OCI-LY7 (cell line): ENCODE measurements around the gene GADL1. TPM values are rescaled to one million over a fixed set of nuclear protein-coding genes. Genes with fewer than 3 reads are reported as not detected.

ENCODE experiments used
- BruUV-seq: library from RNA; stranded (reverse); fragments of 400-500 nt; replicated peaks from 2 replicates; lab custom pipeline; 2021; lab: Mats Ljungman, UMichigan
- CTCF ChIA-PET: fragments of 300-600 bp; sonication (Branson Sonifier 250); formaldehyde crosslinking; loops from one replicate; lab custom pipeline; 2022; ENCODE audit warnings: antibody characterized with exemption; ENCODE audit not compliant: unreplicated experiment; lab: Charles Lee
- POLR2A ChIA-PET: fragments of 300-600 bp; sonication (Branson Sonifier 250); formaldehyde crosslinking; loops from one replicate; lab custom pipeline; 2022; ENCODE audit warnings: antibody characterized with exemption; lab: Charles Lee
- DNase-seq: peaks from one replicate; pipeline ENCODE4 v3.0.0-alpha.2; 2015; ENCODE audit warnings: low spot score
- H2AFZ ChIP-seq: fragments of 200-600 bp; sonication (generic), shearing (Covaris generic); 2 replicates; pipeline ENCODE4 v1.6.1; 2014; ENCODE audit warnings: mild to moderate bottlenecking, antibody characterized with exemption, low read length, moderate library complexity
- H3K27ac ChIP-seq: fragments of 200-600 bp; sonication (generic); 2 replicates; pipeline ENCODE4 v1.5.1; 2014; ENCODE audit warnings: mixed run types, low read depth, mild to moderate bottlenecking, moderate library complexity, low read length, inconsistent platforms; ENCODE audit not compliant: poor library complexity, severe bottlenecking
- H3K36me3 ChIP-seq: fragments of 200-600 bp; sonication (generic); 2 replicates; pipeline ENCODE4 v1.6.1; 2014; ENCODE audit warnings: mild to moderate bottlenecking, antibody characterized with exemption, low read length, moderate library complexity, mixed read lengths; ENCODE audit not compliant: insufficient read depth
- H3K4me1 ChIP-seq: fragments of 200-600 bp; sonication (generic); 2 replicates; pipeline ENCODE4 v1.5.1; 2014; ENCODE audit warnings: mild to moderate bottlenecking, low read length; ENCODE audit not compliant: insufficient read depth, poor library complexity, severe bottlenecking
- H3K4me2 ChIP-seq: fragments of 200-600 bp; sonication (generic); 2 replicates; pipeline ENCODE4 v1.6.1; 2014; ENCODE audit warnings: mild to moderate bottlenecking, low read length
- H3K4me3 ChIP-seq: fragments of 200-600 bp; sonication (generic); 2 replicates; pipeline ENCODE4 v1.5.1; 2014; ENCODE audit warnings: mild to moderate bottlenecking, low read depth, low read length; ENCODE audit not compliant: poor library complexity, severe bottlenecking
- H3K79me2 ChIP-seq: fragments of 200-600 bp; sonication (generic); 2 replicates; pipeline ENCODE4 v1.6.1; 2016; ENCODE audit warnings: low read depth, mild to moderate bottlenecking, low read length, moderate library complexity, mixed read lengths; ENCODE audit not compliant: insufficient read depth
- H3K9me2 ChIP-seq: fragments of 200-600 bp; sonication (generic); 2 replicates; pipeline ENCODE4 v1.6.1; 2016; ENCODE audit warnings: mild to moderate bottlenecking, low read length, mixed read lengths; ENCODE audit not compliant: insufficient read depth
- H3K9me3 ChIP-seq: fragments of 200-600 bp; sonication (generic); 2 replicates; pipeline ENCODE4 v1.6.1; 2014; ENCODE audit warnings: mild to moderate bottlenecking, mixed run types, low read length, mixed read lengths
- H4K20me1 ChIP-seq: fragments of 200-600 bp; sonication (generic); 2 replicates; pipeline ENCODE4 v1.6.1; 2014; ENCODE audit warnings: mild to moderate bottlenecking, antibody characterized with exemption, low read length, moderate library complexity, mixed read lengths; ENCODE audit not compliant: insufficient read depth
- EZH2phosphoT487 ChIP-seq: fragments of 200-600 bp; sonication (generic); IDR thresholded peaks from 2 replicates; pipeline ENCODE4 v1.6.1; 2018; ENCODE audit warnings: low read depth, borderline replicate concordance, mild to moderate bottlenecking, mixed run types, antibody characterized with exemption, low read length, moderate library complexity, mixed read lengths
- intact Hi-C: fragments of 100-400 bp; cut with micrococcal nuclease; formaldehyde crosslinking; loops from one replicate; pipeline ENCODE4 v1.10.0; 2022; ENCODE audit not compliant: unreplicated experiment
- total RNA-seq, 2 experiments: library from RNA; depleted of rRNA in 1 of 2; stranded (reverse); fragments of >200 nt in 1 of 2; shearing (Covaris generic) in 1 of 2; gene quantifications; 2 replicates each; pipeline ENCODE4 v1.2.3, GENCODE V29; 2014 to 2022
- TF ChIP-seq, protein P1 (sequence below): fragments of 200-600 bp; sonication (generic); conservative IDR thresholded peaks from 2 replicates; pipeline ENCODE4 v1.5.1; 2014; ENCODE audit warnings: mild to moderate bottlenecking, antibody characterized with exemption, low read length, moderate library complexity, mixed read lengths

GADL1 gene
- total RNA-seq, 2 experiments from 2014 or later, result not detected

DNA sequence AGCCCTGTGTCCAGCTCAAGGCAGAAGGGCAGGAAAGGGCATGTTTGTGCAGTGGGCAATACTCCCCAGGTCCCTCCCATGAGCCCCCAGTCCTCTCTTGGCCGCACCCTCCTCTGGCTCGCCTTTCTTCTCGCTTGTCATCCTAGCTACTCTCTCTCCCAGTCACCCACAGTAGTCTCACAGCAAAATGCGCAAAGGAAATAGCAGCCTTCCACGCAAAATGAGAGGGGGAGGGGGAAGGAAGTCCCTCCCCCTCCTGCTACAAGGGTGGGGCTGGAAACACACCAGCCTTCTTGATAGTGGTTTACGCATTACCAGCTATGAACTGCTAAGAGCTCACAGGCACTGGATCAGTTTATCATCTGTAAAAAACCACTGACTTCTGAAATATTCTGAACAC, 83.8 kb downstream of the GADL1 start:
- H3K36me3 ChIP-seq, result no peaks in the 10 kb centered on the region
- H3K4me2 ChIP-seq, result no peak overlapping the region
- H3K4me1 ChIP-seq, result no peaks in the 10 kb centered on the region

DNA sequence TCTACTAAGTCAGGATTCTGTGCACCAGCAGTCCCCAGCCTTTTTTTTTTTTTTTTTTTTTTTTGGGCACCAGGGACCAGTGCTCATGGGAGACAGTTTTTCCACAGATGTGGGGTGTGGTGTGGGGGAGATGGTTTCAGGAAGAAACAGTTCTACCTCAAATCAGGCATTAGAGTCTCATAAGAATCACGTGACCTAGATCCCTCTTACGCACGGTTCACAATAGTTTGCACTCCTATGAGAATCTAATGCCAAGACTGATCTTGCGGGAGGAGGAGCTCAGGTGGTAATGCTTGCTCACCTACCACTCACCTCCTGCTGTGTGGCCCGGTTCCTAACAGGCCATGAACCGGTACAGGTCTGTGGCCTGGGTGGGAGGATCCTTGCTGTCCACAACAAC, 88.8 kb downstream of the GADL1 start:
- Histone ChIP-seq H3K79me2 (no peaks in the 10 kb centered on the region), H3K4me2 (no peak overlapping the region), H2AFZ (no peak overlapping the region), H3K9me3 (no peaks in the 10 kb centered on the region), H3K36me3 (no peaks in the 10 kb centered on the region), H3K4me1 (no peaks in the 10 kb centered on the region), H4K20me1 (no peaks in the 10 kb centered on the region), H3K4me3 (no peak overlapping the region), H3K9me2 (no peaks in the 10 kb centered on the region), H3K27ac (no peak overlapping the region)
- intact Hi-C loops, result no loop called here
- CTCF ChIA-PET, result no interaction called here
- TF ChIP-seq, protein P1, sequence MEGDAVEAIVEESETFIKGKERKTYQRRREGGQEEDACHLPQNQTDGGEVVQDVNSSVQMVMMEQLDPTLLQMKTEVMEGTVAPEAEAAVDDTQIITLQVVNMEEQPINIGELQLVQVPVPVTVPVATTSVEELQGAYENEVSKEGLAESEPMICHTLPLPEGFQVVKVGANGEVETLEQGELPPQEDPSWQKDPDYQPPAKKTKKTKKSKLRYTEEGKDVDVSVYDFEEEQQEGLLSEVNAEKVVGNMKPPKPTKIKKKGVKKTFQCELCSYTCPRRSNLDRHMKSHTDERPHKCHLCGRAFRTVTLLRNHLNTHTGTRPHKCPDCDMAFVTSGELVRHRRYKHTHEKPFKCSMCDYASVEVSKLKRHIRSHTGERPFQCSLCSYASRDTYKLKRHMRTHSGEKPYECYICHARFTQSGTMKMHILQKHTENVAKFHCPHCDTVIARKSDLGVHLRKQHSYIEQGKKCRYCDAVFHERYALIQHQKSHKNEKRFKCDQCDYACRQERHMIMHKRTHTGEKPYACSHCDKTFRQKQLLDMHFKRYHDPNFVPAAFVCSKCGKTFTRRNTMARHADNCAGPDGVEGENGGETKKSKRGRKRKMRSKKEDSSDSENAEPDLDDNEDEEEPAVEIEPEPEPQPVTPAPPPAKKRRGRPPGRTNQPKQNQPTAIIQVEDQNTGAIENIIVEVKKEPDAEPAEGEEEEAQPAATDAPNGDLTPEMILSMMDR, result no peak
- no peak for TF ChIP-seq EZH2phosphoT487
- no peak for DNase-seq
- POLR2A ChIA-PET, result no interaction called here
- no TSS peak for BruUV-seq

More for the DNA sequence above, 83.8 kb downstream of the GADL1 start:
- ChIA-PET CTCF (interaction anchor here (0.9 kb wide), 1 partner anchor 8 kb away, joined by 3 read pairs; no protein-coding TSS in a partner anchor), POLR2A (no interaction called here)
- no peak overlapping the region for H3K27ac ChIP-seq
- no peak for DNase-seq
- no peak overlapping the region for H2AFZ ChIP-seq
- H3K9me3 ChIP-seq, result no peaks in the 10 kb centered on the region
- no peak overlapping the region for H3K4me3 ChIP-seq
- H3K79me2 ChIP-seq, result no peaks in the 10 kb centered on the region
- no TSS peak for BruUV-seq
- intact Hi-C loops, result no loop called here
- H4K20me1 ChIP-seq, result no peaks in the 10 kb centered on the region
- no peak for TF ChIP-seq EZH2phosphoT487
- TF ChIP-seq, protein P1, result no peak
- H3K9me2 ChIP-seq, result no peaks in the 10 kb centered on the region

DNA sequence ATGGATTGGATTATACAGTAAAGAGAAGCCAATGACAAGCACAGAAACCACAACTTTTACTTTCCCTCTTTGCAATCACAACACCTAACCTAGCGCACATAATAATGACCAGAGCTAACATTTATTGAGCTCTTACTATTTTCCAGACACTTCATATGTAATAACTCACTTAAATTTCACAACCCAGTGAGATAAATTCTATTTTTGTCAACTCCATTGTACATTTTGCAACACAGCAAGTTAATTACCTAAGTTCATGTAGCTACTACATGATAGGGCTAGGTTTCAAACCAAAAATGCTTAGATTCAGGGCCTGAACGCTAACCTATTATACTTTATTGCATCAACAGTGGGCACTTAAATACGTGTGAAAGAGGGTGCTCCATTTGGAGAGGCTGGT, 89.5 kb downstream of the GADL1 start:
- Histone ChIP-seq H3K79me2 (no peaks in the 10 kb centered on the region), H3K9me3 (no peaks in the 10 kb centered on the region), H3K4me2 (no peak overlapping the region), H4K20me1 (no peaks in the 10 kb centered on the region), H3K27ac (no peak overlapping the region), H3K4me3 (no peak overlapping the region), H3K36me3 (no peaks in the 10 kb centered on the region), H3K4me1 (no peaks in the 10 kb centered on the region), H2AFZ (no peak overlapping the region), H3K9me2 (no peaks in the 10 kb centered on the region)
- BruUV-seq, result no TSS peak
- no peak for TF ChIP-seq EZH2phosphoT487
- TF ChIP-seq, protein P1, result no peak
- ChIA-PET CTCF (no interaction called here), POLR2A (interaction anchor here (0.5 kb wide), 1 partner anchor 577 kb away, joined by 4 read pairs; no protein-coding TSS in a partner anchor)
- intact Hi-C loops, result no loop called here
- DNase-seq, result no peak
